Endothelial cell of umbilical vein (primary cell): Measurements from ENCODE around the gene IRF9. TPM values are rescaled to one million over a fixed set of nuclear protein-coding genes. Genes with fewer than 3 reads are reported as not detected.
A peak's percentile ranks its signal among the peaks of the same experiment; 100 is the strongest.

Source experiments
- BruUV-seq: library from RNA; stranded (reverse); fragments of 400-500 nt; replicated peaks from 2 replicates; lab custom pipeline; 2021; lab: Mats Ljungman, UMichigan
- CTCF ChIA-PET: fragments of 300-600, 350-600 bp; sonication (Branson Sonifier 250); formaldehyde crosslinking; loops from one replicate; lab custom pipeline; 2021; ENCODE audit warnings: antibody characterized with exemption, inconsistent platforms; lab: Charles Lee
- POLR2A ChIA-PET: fragments of 300-600, 350-600 bp; sonication (Branson Sonifier 250); formaldehyde crosslinking; loops from one replicate; lab custom pipeline; 2021; ENCODE audit warnings: antibody characterized with exemption, inconsistent platforms; lab: Charles Lee
- DNase-seq: peaks from one replicate; pipeline ENCODE4 v3.0.0-alpha.2; 2011; ENCODE audit warnings: low read depth, low spot score
- FAIRE-seq: peaks from 2 replicates; lab custom pipeline; 2011; peaks lifted over from hg19 to GRCh38; lab: Jason Lieb, UNC
- H2AFZ ChIP-seq: 2 replicates; pipeline ENCODE4 v1.6.0; 2012; ENCODE audit warnings: low read depth, low read length, control low read depth, inconsistent platforms
- H3K27ac ChIP-seq: 2 replicates; pipeline ENCODE4 v1.5.1; 2011; ENCODE audit warnings: low read depth, mild to moderate bottlenecking, control low read depth, low read length, moderate library complexity; ENCODE audit not compliant: insufficient read depth
- H3K27me3 ChIP-seq, 2 experiments: 2 replicates each; pipeline versions ENCODE4 v1.6.0 to v1.6.1; 2011; ENCODE audit warnings: low read length in 2 of 2, mixed read lengths in 1 of 2; ENCODE audit not compliant: control insufficient read depth in 2 of 2, insufficient read depth in 2 of 2
- H3K36me3 ChIP-seq, 2 experiments: 2 replicates in 1 of 2; 3 replicates in 1 of 2; pipeline ENCODE4 v1.5.1; 2011; ENCODE audit warnings: low read length in 2 of 2, mild to moderate bottlenecking in 1 of 2, moderate library complexity in 1 of 2; ENCODE audit not compliant: control insufficient read depth in 2 of 2, insufficient read depth in 2 of 2; ENCODE audit errors: extremely low read depth in 1 of 2
- H3K4me1 ChIP-seq: 3 replicates; pipeline ENCODE4 v1.5.1; 2011; ENCODE audit warnings: mild to moderate bottlenecking, low read length; ENCODE audit not compliant: control insufficient read depth, insufficient read depth; ENCODE audit errors: extremely low read depth
- H3K4me2 ChIP-seq: 2 replicates; pipeline ENCODE4 v1.6.1; 2011; ENCODE audit warnings: low read length, control low read depth, mixed read lengths; ENCODE audit not compliant: insufficient read depth
- H3K4me3 ChIP-seq, 3 experiments: fragments of 200-600 bp in 1 of 3; sonication (generic), shearing (Covaris generic) in 1 of 3; replicated peaks in 1 of 3; 2 replicates each; pipeline ENCODE4 v1.5.1; 2011 to 2016; ENCODE audit warnings: control low read depth in 3 of 3, low read length in 3 of 3, mild to moderate bottlenecking in 2 of 3, inconsistent platforms in 1 of 3, low read depth in 1 of 3, moderate library complexity in 1 of 3; ENCODE audit not compliant: insufficient read depth in 1 of 3
- H3K79me2 ChIP-seq: 2 replicates; pipeline ENCODE4 v1.6.0; 2012; ENCODE audit warnings: low read length, inconsistent platforms; ENCODE audit not compliant: control insufficient read depth, insufficient read depth
- H3K9ac ChIP-seq: replicated peaks from 2 replicates; pipeline ENCODE3; 2011; ENCODE audit warnings: low read length, control low read depth; ENCODE audit not compliant: insufficient read depth; ENCODE audit errors: extremely low read depth
- H3K9me1 ChIP-seq: replicated peaks from 3 replicates; pipeline ENCODE4 v1.6.0; 2011; ENCODE audit warnings: mild to moderate bottlenecking, low read length; ENCODE audit not compliant: control insufficient read depth, insufficient read depth; ENCODE audit errors: extremely low read depth
- H3K9me3 ChIP-seq: replicated peaks from 2 replicates; pipeline ENCODE4 v1.5.1; 2012; ENCODE audit warnings: low read length, inconsistent platforms; ENCODE audit not compliant: control insufficient read depth, insufficient read depth
- H4K20me1 ChIP-seq: replicated peaks from 2 replicates; pipeline ENCODE3; 2011; ENCODE audit warnings: mild to moderate bottlenecking, low read length; ENCODE audit not compliant: control insufficient read depth, insufficient read depth; ENCODE audit errors: extremely low read depth
- EZH2 ChIP-seq: IDR thresholded peaks from 2 replicates; pipeline ENCODE4 v1.6.1; 2012; ENCODE audit warnings: borderline replicate concordance, low read depth, mild to moderate bottlenecking, moderate library complexity, low read length, inconsistent platforms; ENCODE audit not compliant: severe bottlenecking
- GATA2 ChIP-seq: IDR thresholded peaks from 2 replicates; pipeline ENCODE4 v1.7.0; 2011; ENCODE audit warnings: low read depth, mild to moderate bottlenecking, moderate library complexity, mixed read lengths, low read length; ENCODE audit not compliant: insufficient read length, insufficient read depth
- POLR2AphosphoS5 ChIP-seq: IDR thresholded peaks from 2 replicates; pipeline ENCODE4 v1.6.1; 2012; ENCODE audit warnings: low read depth, mild to moderate bottlenecking, control low read depth, low read length, moderate library complexity; ENCODE audit not compliant: insufficient read depth
- dilution Hi-C: fragments of 300-500 bp; cut with MboI; formaldehyde crosslinking; loops from one replicate; pipeline ENCODE4 v1.15.0; 2019; ENCODE audit warnings: low sequenced_read_pairs; ENCODE audit not compliant: extremely low pct_ligation_motif_present
- intact Hi-C: fragments of 100-400 bp; cut with micrococcal nuclease; formaldehyde crosslinking; loops from one replicate; pipeline ENCODE4 v1.10.0; 2022
- polyA plus RNA-seq, 4 experiments: library from polyadenylated mRNA; depleted of rRNA in 3 of 4; stranded (reverse) in 3 of 4; unstranded in 1 of 4; fragments of >200 nt; gene quantifications; 2 replicates each; pipeline versions ENCODE4 v1.2.1 to v1.2.3, GENCODE V29; 2011 to 2012; ENCODE audit warnings: missing spikeins in 1 of 4
- total RNA-seq: library from RNA; stranded (reverse); gene quantifications from 2 replicates; pipeline ENCODE4 v1.2.3, GENCODE V29; 2021
- TF ChIP-seq, protein P1 (sequence below): IDR thresholded peaks from 2 replicates; pipeline ENCODE4 v1.6.1; 2011; ENCODE audit not compliant: insufficient read depth, insufficient read length
- TF ChIP-seq, protein P2 (sequence below), 2 donors: IDR thresholded peaks; 1 replicate in 1 of 2; 2 replicates in 1 of 2; pipeline ENCODE4 v1.5.1; 2011; ENCODE audit warnings: low read length in 2 of 2, mild to moderate bottlenecking in 2 of 2, moderate library complexity in 2 of 2, control low read depth in 1 of 2, inconsistent platforms in 1 of 2, low read depth in 1 of 2; ENCODE audit not compliant: insufficient read depth in 1 of 2; ENCODE audit errors: extremely low read depth in 1 of 2

Gene IRF9
- total and polyA plus RNA-seq, 2 donors (not counting 3 experiments of a cell fraction or from before 2014, with no cell fraction given): 44.6 to 46.1 TPM

DNA sequence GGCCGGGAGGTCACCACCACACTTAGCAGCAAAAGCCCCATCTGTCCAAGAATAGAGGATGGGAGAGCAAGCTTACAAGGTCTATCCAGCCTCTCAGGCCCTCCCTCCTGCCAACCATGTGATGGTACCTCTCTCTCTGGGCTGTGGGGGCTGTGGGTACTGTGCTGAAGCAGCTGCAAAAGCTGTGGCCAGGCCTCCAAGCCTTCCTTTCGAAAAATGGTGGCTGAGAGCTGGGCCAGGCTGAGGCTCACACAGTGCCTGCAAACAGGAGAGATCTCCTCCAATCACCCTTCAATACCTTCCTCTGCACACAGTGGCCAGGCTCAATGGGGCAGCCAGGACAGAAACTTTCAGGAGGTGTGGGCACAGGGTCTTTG, 26.5 kb downstream of the IRF9 start:
- POLR2A ChIA-PET: interaction anchor here (1.0 to 1.8 kb wide), 2 partner anchors 8 to 25 kb away, joined by 3 read pairs; partner anchors contain the start of gene TM9SF1

More for the DNA sequence above, 26.5 kb downstream of the IRF9 start:
- no peak overlapping the region for H3K27ac ChIP-seq
- BruUV-seq: TSS peak; percentile 18
- peaks cover 11% of the 10 kb centered on the region for H3K79me2 ChIP-seq
- peak overlapping the region; percentile 75 for H3K4me2 ChIP-seq
- no peaks in the 10 kb centered on the region for H3K27me3 ChIP-seq
- DNase-seq (no peak), FAIRE-seq (no peak)
- dilution Hi-C loops (no loop called here), intact Hi-C loops (no loop called here)
- H3K4me1 ChIP-seq: peaks cover 6% of the 10 kb centered on the region
- no peak for TF ChIP-seq EZH2
- TF ChIP-seq, protein P1, sequence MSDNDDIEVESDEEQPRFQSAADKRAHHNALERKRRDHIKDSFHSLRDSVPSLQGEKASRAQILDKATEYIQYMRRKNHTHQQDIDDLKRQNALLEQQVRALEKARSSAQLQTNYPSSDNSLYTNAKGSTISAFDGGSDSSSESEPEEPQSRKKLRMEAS: no peak
- no peak for TF ChIP-seq GATA2
- TF ChIP-seq, protein P2, sequence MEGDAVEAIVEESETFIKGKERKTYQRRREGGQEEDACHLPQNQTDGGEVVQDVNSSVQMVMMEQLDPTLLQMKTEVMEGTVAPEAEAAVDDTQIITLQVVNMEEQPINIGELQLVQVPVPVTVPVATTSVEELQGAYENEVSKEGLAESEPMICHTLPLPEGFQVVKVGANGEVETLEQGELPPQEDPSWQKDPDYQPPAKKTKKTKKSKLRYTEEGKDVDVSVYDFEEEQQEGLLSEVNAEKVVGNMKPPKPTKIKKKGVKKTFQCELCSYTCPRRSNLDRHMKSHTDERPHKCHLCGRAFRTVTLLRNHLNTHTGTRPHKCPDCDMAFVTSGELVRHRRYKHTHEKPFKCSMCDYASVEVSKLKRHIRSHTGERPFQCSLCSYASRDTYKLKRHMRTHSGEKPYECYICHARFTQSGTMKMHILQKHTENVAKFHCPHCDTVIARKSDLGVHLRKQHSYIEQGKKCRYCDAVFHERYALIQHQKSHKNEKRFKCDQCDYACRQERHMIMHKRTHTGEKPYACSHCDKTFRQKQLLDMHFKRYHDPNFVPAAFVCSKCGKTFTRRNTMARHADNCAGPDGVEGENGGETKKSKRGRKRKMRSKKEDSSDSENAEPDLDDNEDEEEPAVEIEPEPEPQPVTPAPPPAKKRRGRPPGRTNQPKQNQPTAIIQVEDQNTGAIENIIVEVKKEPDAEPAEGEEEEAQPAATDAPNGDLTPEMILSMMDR (IDR thresholded peaks at IDR 0.05; ENCODE audit: extremely low read depth in 1 of 2, insufficient read depth in 1 of 2, low read depth in 1 of 2, low read length in 2 of 2): no peak
- TF ChIP-seq POLR2AphosphoS5: no peak
- no peak overlapping the region for H2AFZ ChIP-seq
- H3K4me3 ChIP-seq: peak overlapping the region in 1 of 3 experiments; percentile 37
- CTCF ChIA-PET: interaction anchor here (1.1 kb wide), 1 partner anchor 129 kb away, joined by 3 read pairs; no protein-coding TSS in a partner anchor
- H3K9ac ChIP-seq: peak overlapping the region; percentile 42
- no peaks in the 10 kb centered on the region for H3K9me3 ChIP-seq
- H3K36me3 ChIP-seq: peaks cover 0 to 33% of the 10 kb centered on the region in 2 experiments
- no peaks in the 10 kb centered on the region for H3K9me1 ChIP-seq
- H4K20me1 ChIP-seq: no peaks in the 10 kb centered on the region
